Stimulated activated CD8-positive, alpha-beta memory T cell treated with anti-CD3 and anti-CD28 coated beads, Interleukin-4, amount 100 ng/mL, for 48 hours (primary cell): ENCODE results near the gene GDI1.

Experiments
- DNase-seq: peaks from one replicate; pipeline ENCODE4 v3.0.0-alpha.2; 2020

Gene GDI1

GRCh38 chrX:154409222-154409871 lies 27.6 kb upstream of the GDI1 start, which contains the start of gene DNASE1L1:
TSS of gene DNASE1L1 (minus strand) at chrX:154409254. CDS start at chrX:154405568, 3,686 bp downstream.
- DNase-seq: no peak

- DNase-seq: peak; percentile 79
Observed at GRCh38 chrX:154411981-154412340, 25.0 kb upstream of the GDI1 start.

- peak; percentile 41 for DNase-seq
Observed at GRCh38 chrX:154412468-154412867, 24.5 kb upstream of the GDI1 start.

- no peak for DNase-seq
Observed at GRCh38 chrX:154413142-154413541, 23.8 kb upstream of the GDI1 start.

GRCh38 chrX:154417157-154417556 lies 19.8 kb upstream of the GDI1 start:
- no peak for DNase-seq

- no peak for DNase-seq
Observed at GRCh38 chrX:154419189-154419588, 17.8 kb upstream of the GDI1 start.

- no peak for DNase-seq
Observed at GRCh38 chrX:154419688-154420401, 17.1 kb upstream of the GDI1 start.

- DNase-seq: no peak
Observed at GRCh38 chrX:154420402-154420756, 16.6 kb upstream of the GDI1 start.

GRCh38 chrX:154426916-154427770 lies 9.8 kb upstream of the GDI1 start:
- DNase-seq: no peak

- peak; percentile 88 for DNase-seq
Observed at GRCh38 chrX:154428176-154429171, 8.5 kb upstream of the GDI1 start, which contains the start of gene ATP6AP1. TSS of gene ATP6AP1 (plus strand) at chrX:154428677. CDS start at chrX:154428693, 16 bp downstream.

- no peak for DNase-seq
Observed at GRCh38 chrX:154429711-154430110, 7.2 kb upstream of the GDI1 start.

- no peak for DNase-seq
Observed at GRCh38 chrX:154430479-154430878, 6.5 kb upstream of the GDI1 start.

GRCh38 chrX:154430916-154431315 lies 6.0 kb upstream of the GDI1 start:
- no peak for DNase-seq

GRCh38 chrX:154431341-154431740 lies 5.6 kb upstream of the GDI1 start:
- no peak for DNase-seq

GRCh38 chrX:154432210-154432609 lies 4.7 kb upstream of the GDI1 start:
- no peak for DNase-seq

- no peak for DNase-seq
Observed at GRCh38 chrX:154433605-154434004, 3.3 kb upstream of the GDI1 start.

- no peak for DNase-seq
Observed at GRCh38 chrX:154434394-154435168, 2.4 kb upstream of the GDI1 start.

GRCh38 chrX:154435171-154435733 lies 1.7 kb upstream of the GDI1 start:
- no peak for DNase-seq

GRCh38 chrX:154436374-154436982 lies 476 bp upstream of the GDI1 start:
- peak; percentile 51 for DNase-seq
